Stimulated activated CD8-positive, alpha-beta memory T cell treated with anti-CD3 and anti-CD28 coated beads, Interleukin-2, amount 100 ng/mL, for 1 hour (primary cell): ENCODE data around the gene MRPS33.
"Not testable (repeated sequence)": the region's sequence is repeated elsewhere in the genome, so short reads cannot be mapped to it uniquely, and the experiment has no call there.

Source experiments
- DNase-seq, 2 donors: peaks; one replicate each; pipeline ENCODE4 v3.0.0-alpha.2; 2020; ENCODE audit warnings: low read depth in 2 of 2

Gene MRPS33

GRCh38 chr7:141012044-141012685 is 2.6 kb downstream of the MRPS33 start:
- peak; percentile 52 to 55 for DNase-seq

- no peak for DNase-seq
Observed at GRCh38 chr7:141011443-141011842, 3.3 kb downstream of the MRPS33 start.

DNA sequence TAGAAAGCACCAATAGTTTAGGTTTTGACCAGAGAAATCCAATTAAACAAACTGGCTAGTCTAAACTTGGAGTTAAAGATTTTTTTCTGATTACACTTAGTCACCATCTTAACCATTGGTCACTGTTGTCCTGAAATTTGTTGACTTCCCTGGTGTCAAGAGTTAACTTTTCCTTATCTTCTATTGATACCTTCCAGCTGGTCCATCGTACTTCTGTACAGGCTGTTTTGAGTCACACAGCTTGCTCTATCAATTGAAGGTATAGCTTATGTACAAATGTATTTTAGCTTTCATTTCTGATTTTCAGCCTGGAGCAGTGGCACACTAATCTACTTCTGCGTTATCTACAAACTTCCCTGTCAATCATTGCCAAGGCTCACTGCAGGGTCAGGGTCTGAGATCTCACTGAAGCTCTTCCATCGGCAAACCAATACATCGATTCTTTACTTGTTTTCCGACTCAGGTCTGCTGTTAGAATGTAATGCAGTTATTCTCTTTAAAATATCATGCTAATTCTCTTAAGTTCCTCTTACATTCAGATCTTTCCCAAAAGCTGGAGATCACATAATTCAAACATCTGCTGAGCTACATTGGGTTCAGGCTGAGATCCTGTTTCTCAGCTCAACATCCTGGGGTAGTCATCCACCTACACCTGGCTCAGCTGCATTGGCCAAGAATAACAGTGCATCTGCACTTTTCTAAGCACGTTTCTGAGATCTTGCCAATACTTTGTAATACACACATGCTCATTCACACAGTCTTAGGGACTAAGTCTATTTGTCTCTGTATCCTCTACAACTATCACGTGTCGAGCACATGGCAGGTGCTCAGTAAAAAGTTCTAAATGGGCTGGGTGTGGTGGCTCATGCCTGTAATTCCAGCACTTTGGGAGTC is 11.3 kb downstream of the MRPS33 start:
- DNase-seq = no peak

DNA sequence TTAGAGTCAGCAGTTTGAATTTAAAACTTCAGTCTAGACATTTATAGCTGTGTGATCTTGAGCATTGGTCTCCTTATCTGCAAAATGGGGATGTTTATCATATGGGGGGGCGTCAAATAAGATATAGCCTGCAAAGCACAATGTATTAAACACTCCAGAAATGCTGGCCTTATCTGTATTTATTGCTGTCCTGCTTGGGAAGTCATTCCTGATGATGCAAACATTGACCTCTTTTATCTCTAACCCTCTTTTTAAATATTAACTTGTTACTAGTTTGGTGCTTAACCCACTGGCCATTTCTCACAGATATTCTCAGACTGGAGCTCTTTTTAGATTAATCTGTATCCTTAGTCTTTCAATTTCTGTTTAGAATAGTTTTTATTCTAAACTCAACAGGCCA is 13.2 kb downstream of the MRPS33 start:
- no peak for DNase-seq

DNA sequence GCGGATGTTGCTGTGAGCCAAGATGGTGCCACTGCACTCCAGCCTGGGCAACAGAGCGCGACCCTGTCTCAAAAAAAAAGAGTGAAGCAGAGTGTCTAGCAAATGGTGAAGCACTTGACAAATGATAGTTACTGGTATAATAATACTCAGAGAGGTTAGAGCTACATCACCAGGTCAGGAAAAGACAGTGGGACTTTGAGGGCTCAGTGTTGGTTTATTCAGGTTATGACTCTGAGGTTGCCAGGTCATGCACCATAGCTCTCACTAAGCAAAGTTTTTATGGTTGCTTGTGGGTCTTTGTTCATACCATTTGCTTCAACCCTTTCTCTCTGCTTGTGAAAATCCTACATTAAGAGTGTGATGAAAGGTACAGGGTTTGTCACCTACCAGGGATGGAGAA is 13.6 kb downstream of the MRPS33 start:
- DNase-seq = no peak

DNA sequence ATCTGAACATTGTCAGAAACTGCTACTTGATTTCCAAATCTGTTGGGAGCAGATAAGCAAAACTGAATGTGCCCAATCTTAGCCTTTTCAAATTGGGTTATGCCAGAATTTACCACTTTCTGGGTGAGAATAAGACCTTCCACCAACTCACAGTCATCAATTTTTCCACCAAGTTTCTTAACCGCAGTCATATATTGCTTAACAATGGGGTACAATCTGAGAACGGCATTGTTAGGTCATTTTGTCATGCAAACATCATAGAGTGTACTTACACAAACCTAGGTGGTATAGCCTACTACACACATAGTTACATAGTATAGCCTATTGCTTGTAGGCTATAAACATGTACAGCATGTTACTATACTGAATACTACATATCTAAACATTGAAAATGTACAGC is 16.0 kb downstream of the MRPS33 start:
- no peak for DNase-seq

- no peak for DNase-seq
Observed at GRCh38 chr7:140992422-140992821, 22.3 kb downstream of the MRPS33 start.

- DNase-seq = no peak
Observed at GRCh38 chr7:140990193-140990962, 24.4 kb downstream of the MRPS33 start.

DNA sequence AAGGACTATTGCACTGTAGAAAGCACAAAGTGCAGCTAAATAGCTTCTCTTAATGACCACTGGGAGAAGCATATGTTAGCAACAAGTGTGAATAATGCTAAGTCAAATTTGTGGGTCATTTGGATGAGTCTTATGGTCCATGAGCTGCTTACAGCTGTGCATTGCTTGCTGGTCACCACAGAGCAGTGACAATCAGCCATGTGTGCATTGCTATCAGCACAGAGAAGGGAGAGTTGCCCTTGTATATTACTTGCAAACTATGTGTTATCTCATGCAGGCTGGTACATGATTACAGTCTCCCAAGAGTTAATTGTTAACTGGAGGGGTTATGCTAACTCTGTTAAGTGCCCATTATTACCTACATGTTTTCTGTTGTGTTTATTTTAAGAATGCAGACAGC is 25.7 kb downstream of the MRPS33 start:
- no peak for DNase-seq

GRCh38 chr7:140983802-140984201 is 30.9 kb downstream of the MRPS33 start:
- no peak for DNase-seq

GRCh38 chr7:140982508-140982907 is 32.2 kb downstream of the MRPS33 start:
- no peak for DNase-seq

DNA sequence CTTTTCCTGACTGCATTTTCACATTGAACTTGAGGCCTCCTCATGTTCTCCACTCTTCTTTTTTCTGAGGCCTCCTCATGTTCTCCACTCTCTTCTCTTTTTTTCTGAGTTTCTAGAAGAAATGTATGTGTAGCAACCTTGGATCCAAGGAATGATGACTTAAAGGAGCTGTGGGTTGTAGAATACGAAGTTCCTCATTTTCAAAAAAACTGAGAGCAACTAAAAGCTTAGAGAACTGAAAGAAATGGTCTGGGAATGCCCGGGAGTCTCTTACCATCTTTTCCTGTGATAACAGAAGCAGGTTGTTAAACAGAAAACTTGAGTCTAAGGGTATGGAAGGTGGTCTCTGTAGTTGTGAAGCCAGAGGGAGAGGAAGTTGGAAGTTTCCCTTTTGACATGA is 32.8 kb downstream of the MRPS33 start:
- no peak for DNase-seq

DNA sequence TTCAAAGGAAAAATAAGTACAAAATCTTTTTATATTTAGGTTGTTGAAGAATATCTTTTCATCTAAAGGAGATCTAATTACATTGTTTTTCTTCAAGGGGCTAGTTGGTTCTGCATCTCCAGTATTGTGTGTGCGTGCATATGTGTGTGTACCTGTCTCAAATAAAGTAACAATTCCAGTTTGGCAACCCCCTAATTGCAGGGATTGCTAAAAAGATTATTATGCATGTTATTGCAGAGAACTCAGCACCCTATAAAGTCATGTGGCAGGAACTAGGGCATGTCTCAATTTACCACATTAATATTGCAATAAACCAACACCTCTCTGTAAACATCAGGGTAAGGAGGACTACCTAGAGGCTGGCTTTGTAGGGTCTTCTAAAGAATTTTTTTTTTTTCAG is 37.0 kb downstream of the MRPS33 start:
- no peak for DNase-seq

DNA sequence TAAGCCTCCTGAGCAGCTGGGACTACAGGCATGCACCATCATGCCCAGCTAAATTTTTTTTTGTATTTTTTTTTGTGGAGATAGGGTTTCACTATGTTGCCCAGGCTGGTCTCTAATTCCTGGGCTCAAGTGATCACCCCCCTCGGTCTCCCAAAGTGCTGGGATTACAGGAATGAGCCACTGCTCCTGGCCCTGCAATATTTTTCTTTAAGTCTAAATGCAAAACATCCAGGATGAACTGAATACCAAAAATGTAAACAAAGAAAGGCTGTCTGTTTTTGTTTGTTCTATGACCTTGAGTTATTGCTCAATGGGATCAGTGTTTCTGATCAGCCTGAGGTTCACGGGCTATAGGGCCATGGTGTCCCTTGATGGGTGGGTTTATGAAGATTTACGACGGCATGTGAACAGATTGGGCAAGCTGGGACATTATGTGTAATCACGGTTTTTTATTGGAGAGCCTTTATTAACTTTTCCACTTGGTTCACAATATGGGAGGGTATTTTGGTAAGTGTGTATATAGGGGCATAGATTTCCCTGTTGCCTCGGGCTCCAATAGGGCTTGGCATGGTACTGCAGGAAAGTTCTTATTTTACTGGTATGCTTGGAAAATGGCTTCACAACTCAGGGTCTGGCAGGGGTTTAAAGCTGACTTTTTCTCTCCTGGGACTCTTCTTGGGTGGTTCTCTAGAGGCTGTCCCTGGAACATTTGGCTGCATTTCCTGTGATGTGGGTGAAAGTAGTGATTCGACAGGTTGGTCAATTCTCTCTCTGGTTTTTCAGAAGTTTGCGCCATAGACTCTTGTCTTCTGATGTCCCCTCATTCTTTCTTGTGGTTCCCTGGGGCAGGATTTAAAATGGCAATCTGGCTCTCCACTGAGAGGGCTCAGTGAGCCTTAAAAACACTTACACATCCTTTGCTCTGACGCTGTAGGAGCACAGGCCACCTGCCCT is 41.6 kb downstream of the MRPS33 start:
- no peak for DNase-seq

- DNase-seq = no peak
Observed at GRCh38 chr7:140972344-140972743, 42.4 kb downstream of the MRPS33 start.

- no peak for DNase-seq
Observed at GRCh38 chr7:140967438-140967837, 47.3 kb downstream of the MRPS33 start.

- no peak for DNase-seq
Observed at GRCh38 chr7:140966561-140967233, 48.1 kb downstream of the MRPS33 start.

GRCh38 chr7:140961117-140961516 is 53.6 kb downstream of the MRPS33 start:
- DNase-seq = no peak

- DNase-seq = not testable (repeated sequence)
Observed at GRCh38 chr7:140956997-140957396, 57.8 kb downstream of the MRPS33 start.
